HG03520 (cell line): ENCODE measurements around the gene FAM110D.

Source experiments
- ATAC-seq: cut with Tn5 transposase; IDR thresholded peaks from one replicate; pipeline ENCODE4 v1.9.1; 2021; ENCODE audit warnings: mild to moderate bottlenecking, moderate library complexity; ENCODE audit not compliant: unreplicated experiment

Gene FAM110D

GRCh38 chr1:26181586-26182382, 22.9 kb downstream of the FAM110D start:
- ATAC-seq, result no peak

DNA sequence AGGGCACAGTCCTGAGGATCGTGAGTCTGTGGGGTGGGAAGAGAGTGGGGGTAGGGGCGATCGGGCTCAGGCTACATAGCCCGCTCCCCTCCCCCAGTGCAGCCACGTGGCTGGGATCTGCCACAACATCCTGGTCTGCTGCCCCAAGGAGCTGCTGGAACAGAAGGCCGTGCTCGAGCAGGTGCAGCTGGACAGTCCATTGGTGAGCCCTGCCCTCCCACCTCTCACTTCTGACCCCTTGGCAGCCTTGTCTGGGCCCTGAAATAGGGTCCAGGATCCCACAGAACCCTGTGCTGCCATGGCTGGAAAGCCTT, 23.5 kb downstream of the FAM110D start:
- no peak for ATAC-seq

DNA sequence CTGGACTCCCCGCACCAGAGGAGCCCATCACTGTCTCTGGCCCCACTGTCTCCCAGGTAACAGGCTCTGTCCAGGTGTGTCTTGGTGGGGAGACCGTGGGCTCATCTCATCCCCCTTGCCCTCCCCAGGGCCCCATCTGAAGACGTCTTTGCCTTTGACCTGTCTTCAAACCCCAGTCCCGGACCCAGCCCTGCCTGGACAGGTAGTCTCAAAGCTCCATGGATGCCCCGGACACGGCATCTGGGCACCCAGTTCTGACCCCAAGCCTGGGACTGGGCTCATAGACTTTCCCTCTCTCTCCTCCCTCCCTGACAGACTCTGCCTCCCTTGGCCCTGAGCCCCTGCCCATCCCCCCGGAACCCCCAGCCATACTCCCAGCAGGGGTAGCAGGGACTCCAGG, 25.2 kb downstream of the FAM110D start:
- no peak for ATAC-seq

DNA sequence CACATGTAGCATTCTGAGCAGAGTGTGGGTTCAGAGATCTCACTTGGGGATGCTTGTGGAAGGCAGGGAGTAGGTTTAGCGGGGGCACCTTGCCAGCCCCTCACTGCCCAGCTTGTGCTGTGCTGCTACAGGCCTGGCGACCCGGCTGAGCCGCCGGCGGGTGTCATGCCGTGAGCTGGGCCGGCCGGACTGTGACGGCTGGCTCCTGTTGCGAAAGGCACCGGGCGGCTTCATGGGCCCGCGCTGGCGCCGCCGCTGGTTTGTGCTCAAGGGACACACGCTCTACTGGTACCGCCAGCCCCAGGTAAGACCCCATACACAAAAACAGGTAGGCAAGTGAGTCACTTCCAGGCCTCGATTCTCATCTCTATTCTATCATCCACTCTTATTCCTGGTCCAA, 26.0 kb downstream of the FAM110D start:
- ATAC-seq, result no peak

- no peak for ATAC-seq
Observed at GRCh38 chr1:26187882-26188281, 29.0 kb downstream of the FAM110D start.

DNA sequence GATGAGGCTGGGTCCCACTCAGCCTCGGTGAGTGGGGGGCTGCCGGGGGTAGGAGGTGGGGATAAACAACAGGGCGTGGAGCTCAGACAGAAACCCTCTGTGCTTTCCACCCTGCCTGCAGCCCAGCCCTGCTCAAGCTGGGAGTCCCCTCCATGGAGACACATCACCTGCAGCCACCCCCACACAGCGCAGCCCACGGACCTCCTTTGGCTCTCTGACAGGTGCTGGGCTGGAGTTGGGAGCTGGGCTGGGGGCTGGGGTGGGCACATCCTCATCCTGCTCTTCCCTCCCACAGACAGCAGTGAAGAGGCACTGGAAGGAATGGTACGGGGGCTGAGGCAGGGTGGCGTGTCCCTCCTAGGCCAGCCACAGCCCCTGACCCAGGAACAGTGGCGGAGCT, 29.6 kb downstream of the FAM110D start:
- ATAC-seq, result no peak

GRCh38 chr1:26189331-26189730, 30.5 kb downstream of the FAM110D start:
- ATAC-seq, result no peak

DNA sequence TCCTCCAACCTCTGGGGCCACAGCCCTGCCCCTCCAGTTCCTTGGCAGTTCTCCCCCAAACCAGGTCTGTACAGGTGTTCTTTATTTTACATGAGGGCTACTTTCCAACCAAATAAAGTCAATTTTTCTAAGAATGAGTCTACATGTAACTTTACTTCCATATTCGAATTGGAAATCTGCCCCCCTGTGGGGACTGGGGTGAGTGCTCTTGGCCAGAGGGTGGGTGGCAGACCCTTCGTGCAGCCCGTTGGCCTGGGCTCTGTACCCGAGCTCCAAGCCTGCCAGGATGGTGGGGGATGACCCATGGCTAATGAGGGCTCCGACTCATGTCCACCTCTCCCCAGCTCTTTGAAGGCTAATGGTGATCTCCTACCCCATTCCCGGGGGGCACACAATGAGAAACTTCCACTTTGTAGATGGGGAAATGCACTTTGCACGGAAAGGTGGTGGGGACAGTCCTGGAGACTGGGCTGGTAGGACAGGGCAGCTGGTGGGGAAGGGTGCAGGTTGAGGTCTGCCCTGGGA, 30.9 kb downstream of the FAM110D start:
- no peak for ATAC-seq

DNA sequence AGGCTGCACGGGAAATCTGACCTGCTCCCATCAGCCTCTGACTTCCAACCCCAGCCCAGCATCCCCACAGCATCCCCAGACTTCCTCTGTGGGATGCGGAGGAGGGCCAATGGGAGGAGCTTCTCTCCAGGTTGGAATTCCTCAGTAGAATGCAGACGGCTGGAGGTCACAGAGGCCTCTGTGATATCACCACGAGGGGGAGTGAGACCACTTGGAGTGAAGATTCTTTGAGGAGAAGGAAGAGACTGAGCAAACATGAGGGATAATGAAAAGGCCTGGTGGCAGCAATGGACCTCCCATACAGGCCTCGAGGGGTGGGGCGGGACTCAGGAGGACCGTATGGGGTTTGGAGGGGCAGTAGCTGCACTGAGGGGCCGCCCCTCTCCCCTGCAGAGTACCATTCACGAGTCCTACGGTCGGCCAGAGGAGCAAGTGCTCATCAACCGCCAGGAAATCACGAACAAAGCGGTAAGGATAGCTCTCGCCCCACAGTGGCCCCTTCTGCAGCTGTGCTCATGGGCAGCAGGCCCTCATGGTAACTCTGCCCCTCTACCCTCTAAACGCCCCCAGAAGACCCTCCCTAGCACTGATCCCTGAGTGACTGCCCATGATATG, 31.6 kb downstream of the FAM110D start, which contains the start of gene CATSPER4:
Gene CATSPER4, plus strand, starts transcription at position 230 of the 615 bp plus-strand sequence. Its CDS starts 26 bp downstream, at position 256.
- no peak for ATAC-seq

- ATAC-seq, result no peak
Observed at GRCh38 chr1:26191739-26192138, 32.9 kb downstream of the FAM110D start.

GRCh38 chr1:26195805-26196204, 36.9 kb downstream of the FAM110D start:
- no peak for ATAC-seq

DNA sequence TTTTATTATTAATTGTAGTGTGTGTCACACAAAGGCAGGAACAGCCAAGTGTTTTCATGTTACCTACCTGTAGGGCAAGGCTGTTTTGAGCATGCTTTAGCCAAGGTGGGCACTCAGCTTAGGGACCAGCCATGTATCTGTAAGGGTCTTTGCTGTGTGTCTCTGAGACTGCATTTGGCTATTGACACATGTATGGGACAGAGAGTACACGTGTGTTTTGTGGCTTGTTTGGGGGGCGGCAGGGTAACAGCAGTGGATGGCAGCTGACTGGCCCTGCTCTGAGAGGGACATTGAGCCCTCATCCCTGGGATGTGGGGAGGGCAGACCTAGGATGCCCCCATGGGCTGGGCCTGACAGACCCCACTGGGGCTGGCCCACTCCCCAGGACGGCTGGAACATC, 38.4 kb downstream of the FAM110D start:
- no peak for ATAC-seq

DNA sequence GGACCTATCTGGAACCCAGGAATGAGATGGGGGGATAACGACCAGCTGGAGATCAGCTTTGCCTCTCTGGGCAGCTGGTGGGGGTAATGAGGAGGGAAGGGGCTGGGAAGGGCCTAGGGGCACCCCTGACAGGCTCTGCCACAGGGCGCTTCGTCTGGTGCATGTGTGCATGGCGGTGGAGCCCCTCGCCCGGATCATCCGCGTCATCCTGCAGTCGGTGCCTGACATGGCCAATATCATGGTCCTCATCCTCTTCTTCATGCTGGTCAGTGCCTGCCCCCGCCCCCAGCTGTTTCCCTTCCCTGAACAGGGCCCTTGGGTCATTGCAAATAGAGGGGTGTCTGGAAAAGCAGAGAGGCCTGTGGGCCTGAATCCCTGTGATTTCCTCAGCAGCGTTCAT, 38.9 kb downstream of the FAM110D start:
- ATAC-seq, result no peak

GRCh38 chr1:26200413-26200812, 41.5 kb downstream of the FAM110D start:
- ATAC-seq, result no peak

GRCh38 chr1:26203642-26204318, 44.9 kb downstream of the FAM110D start:
- no peak for ATAC-seq

DNA sequence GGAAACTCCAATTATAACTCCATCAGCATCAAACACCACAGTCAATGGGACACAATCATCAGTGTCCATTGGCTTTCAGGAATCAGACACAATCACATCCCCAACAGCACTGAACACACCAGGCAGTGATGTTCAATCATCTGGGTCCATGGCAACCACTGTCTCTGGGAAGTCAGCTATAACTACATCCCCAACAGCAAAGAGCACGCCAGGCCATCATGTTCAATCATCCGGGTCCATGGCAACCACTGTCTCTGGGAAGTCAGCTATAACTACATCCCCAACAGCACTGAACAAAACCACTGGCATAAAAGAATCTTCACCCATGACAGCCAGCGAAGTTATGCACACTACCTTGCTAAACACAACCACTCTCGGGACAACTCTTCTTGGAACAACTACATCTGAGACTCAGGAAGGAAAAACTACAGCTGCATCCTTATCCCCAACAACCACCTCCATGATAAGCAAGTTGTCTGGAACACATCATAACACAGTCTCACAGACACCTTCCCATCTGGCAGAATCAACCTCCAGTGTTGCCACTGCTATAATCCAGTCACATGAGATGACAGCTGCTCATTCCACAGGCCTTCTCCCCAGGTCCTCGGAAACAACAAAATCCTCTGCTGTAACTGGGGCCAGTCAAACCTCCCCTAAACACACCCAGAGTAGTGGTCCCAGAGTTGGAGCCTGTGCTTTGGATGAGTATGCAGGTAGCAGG, 51.4 kb downstream of the FAM110D start:
- ATAC-seq, result no peak

GRCh38 chr1:26212726-26213125, 53.8 kb downstream of the FAM110D start:
- no peak for ATAC-seq

GRCh38 chr1:26213335-26213905, 54.5 kb downstream of the FAM110D start:
- ATAC-seq, result no peak
